GM12875 (cell line): Measurements from ENCODE around the gene FBN1.

ENCODE experiments used
- H3K4me3 ChIP-seq: one replicate; pipeline ENCODE4 v1.5.1; 2011; ENCODE audit warnings: low read depth, low read length, control low read depth
- TF ChIP-seq, protein P1 (sequence below): IDR thresholded peaks from 2 replicates; pipeline ENCODE4 v1.5.1; 2011; ENCODE audit warnings: low read depth, mild to moderate bottlenecking, control low read depth, inconsistent platforms, low read length, moderate library complexity, borderline replicate concordance; ENCODE audit not compliant: insufficient read depth

Gene FBN1

DNA sequence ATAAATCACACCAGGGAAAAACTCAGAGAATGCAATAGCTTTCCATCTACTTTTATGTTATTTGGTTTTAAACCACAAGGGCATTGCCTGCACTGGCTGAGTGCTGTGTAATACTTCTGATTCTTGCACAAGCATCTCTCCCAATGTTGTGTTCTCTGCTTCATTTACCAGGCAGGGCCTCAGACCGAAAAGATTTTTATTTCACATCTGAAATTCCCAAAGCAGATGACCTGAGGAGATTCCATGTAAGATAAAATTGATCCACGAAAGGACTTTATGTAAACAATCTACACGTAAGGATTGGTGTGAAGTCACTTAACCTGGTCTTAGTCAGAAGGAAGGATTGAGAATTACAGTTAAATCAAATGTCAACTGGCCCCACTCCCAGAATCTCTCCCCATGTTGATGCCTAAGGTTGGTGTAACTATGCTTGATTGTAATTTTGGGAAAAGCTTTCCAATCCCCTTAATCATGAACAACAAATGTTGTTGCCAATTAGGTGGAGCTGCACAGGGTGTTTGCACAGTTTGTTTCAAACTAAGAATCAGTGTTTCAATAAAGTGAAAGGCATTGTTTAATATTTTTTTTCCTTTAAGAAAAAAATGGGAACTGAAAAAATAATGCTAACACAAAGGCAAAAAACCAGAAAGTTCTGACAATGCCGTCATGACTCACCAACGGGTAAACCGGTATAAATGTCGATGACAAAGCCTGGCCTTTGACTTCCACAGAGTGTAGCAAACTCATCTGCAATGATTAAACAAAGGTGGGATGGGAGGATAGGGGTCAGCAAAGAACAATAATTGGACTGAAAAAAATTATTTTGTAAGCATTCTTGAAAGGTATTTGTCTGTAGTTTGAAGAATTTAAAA lies 185.7 kb downstream of the FBN1 start:
- no peak overlapping the region for H3K4me3 ChIP-seq
- TF ChIP-seq, protein P1, sequence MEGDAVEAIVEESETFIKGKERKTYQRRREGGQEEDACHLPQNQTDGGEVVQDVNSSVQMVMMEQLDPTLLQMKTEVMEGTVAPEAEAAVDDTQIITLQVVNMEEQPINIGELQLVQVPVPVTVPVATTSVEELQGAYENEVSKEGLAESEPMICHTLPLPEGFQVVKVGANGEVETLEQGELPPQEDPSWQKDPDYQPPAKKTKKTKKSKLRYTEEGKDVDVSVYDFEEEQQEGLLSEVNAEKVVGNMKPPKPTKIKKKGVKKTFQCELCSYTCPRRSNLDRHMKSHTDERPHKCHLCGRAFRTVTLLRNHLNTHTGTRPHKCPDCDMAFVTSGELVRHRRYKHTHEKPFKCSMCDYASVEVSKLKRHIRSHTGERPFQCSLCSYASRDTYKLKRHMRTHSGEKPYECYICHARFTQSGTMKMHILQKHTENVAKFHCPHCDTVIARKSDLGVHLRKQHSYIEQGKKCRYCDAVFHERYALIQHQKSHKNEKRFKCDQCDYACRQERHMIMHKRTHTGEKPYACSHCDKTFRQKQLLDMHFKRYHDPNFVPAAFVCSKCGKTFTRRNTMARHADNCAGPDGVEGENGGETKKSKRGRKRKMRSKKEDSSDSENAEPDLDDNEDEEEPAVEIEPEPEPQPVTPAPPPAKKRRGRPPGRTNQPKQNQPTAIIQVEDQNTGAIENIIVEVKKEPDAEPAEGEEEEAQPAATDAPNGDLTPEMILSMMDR: no peak

DNA sequence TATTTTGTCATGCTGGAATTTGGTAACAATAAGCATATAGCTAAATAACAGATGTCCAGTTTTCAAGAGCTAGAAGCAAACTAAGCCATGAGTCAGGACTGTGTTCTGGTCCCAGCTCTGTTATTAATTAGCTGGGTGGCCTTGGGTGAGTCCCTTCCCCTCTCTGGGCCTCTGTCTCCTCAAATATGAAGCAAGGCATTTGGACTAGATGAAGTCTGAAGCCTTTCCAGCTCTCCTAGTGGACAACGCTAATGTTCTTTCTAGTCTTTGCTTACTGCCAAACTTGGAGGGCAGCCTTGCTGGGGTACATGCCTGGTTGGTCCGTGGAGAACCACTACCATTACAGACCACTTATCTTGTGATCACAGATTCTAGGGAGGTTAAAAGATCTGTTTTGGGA lies 186.6 kb downstream of the FBN1 start:
- no peak overlapping the region for H3K4me3 ChIP-seq
- TF ChIP-seq, protein P1: no peak

DNA sequence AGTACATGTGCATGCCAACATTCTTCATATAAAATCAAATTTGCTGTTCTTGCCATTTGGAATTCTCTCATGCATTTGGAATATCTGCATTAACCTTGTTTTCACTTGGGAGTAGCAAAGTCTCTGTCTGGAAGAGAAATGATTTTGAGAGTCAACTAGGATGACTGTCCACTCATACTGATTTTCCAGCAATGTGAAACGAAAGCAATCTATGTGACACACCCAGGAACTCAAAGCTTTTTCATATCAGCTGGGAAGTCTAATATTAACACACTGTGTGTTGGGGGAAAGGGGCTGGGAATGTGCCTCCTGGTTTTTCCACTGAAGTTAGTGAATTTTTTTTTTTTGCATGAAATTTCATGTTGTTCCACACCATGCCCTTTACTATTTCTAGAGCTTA lies 189.4 kb downstream of the FBN1 start:
- H3K4me3 ChIP-seq: no peak overlapping the region
- TF ChIP-seq, protein P1: no peak

DNA sequence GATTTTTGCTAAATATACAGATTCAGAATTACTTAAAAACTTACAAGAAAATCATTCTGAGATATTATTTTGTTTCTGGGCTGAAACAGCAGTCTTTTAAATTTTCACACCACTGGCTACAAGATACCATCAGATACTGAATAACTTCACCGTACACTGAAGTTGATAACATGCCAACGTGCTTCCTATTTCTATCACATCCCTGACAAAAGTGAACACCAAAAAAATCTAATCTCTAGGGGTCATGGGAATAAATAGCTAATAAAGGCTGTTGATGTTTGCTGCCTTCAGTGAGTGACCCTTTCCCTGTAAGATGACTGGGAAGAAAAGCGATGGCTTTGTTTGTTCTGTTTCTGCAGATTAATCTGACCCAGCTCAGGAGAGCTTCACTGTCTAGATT lies 193.8 kb downstream of the FBN1 start:
- no peak overlapping the region for H3K4me3 ChIP-seq
- TF ChIP-seq, protein P1: no peak

DNA sequence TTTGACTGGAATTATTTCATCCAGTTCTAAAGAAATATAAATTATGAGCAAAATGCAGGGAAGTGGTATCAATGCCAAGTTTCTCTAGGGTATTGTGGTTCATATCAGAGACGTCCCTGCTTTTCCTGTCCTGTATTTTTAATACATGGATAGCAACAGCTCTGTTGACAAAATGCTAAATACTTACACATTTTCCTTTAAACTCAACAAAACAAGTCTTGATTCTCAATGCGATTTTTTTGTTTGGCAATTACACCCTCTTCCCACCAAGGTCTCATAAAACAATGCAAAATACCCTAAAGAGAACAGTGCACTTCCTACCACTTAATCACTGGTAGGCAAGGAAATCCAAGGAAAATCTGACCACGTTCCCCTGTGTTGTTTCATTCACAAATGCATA lies 194.3 kb downstream of the FBN1 start:
- TF ChIP-seq, protein P1: no peak
- H3K4me3 ChIP-seq: no peak overlapping the region

DNA sequence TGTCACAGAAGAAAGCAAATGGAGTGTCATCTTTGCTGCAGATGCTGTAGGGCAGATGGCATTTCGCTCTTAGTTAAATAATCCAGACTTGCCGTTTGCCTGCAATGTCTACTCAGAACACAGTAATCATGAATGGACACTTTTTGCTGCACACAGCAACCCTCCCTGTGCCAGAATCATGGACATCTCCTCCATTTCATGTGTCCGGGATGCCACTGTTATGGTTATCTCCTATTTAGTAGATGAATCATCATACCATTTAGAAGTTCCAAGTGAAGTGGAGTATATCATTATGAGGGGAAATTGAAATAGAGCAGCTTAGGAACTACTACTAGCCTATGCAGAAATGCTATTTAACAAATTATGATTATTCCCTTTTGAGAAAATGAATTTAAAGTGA lies 195.8 kb downstream of the FBN1 start:
- TF ChIP-seq, protein P1: no peak
- no peak overlapping the region for H3K4me3 ChIP-seq

DNA sequence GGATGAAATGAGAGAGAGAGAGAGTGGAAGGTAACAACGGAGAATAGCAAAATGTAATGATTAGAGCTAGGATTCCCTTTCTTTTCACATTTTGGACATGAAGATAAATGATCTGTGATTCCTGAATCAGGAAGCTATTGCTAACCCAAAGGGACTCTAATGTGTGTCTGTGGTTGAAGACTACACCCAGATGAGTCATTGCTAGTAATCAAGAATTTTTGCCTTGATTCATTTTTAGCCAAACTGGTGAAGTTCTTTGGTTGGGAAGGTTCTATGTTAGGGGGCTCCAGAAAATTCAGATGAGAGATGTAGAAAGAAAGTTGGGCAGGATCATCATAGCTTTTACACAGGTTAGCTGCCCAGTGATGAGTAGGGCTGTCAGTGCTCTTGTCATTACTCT lies 197.9 kb downstream of the FBN1 start:
- TF ChIP-seq, protein P1: no peak
- no peak overlapping the region for H3K4me3 ChIP-seq
